Ascending aorta (tissue), 2 donors: ENCODE data around the gene DKK1. TPM values are rescaled to one million over a fixed set of nuclear protein-coding genes. Genes with fewer than 3 reads are reported as not detected.

Experiments
- DNase-seq, 2 donors: peaks; one replicate each; pipeline ENCODE4 v3.0.0-alpha.2; 2019; ENCODE audit warnings: low spot score in 2 of 2
- H3K27ac ChIP-seq, 2 donors: fragments of 200-600 bp; sonication (generic); one replicate each; pipeline ENCODE4 v1.5.1; 2016 to 2017; ENCODE audit warnings: mild to moderate bottlenecking in 1 of 2
- H3K27me3 ChIP-seq: fragments of 200-600 bp; sonication (generic); one replicate; pipeline ENCODE4 v1.5.1; 2017
- H3K36me3 ChIP-seq, 2 donors: fragments of 200-600 bp; sonication (generic); one replicate each; pipeline ENCODE4 v1.5.1; 2016
- H3K4me1 ChIP-seq, 2 donors: fragments of 200-600 bp; sonication (generic); one replicate each; pipeline ENCODE4 v1.5.1; 2016 to 2017; ENCODE audit warnings: mild to moderate bottlenecking in 1 of 2
- H3K4me3 ChIP-seq, 2 donors: fragments of 200-600 bp; sonication (generic); one replicate each; pipeline ENCODE4 v1.5.1; 2016 to 2017; ENCODE audit warnings: mild to moderate bottlenecking in 1 of 2
- H3K9me3 ChIP-seq, 2 donors: fragments of 200-600 bp; sonication (generic); one replicate each; pipeline ENCODE4 v1.5.1; 2016
- CTCF ChIP-seq, 3 experiments: fragments of 200-600 bp in 2 of 3; fragments of 450-650 bp in 1 of 3; sonication (generic) in 2 of 3; IDR thresholded peaks; one replicate each; pipeline ENCODE4 v1.5.1; 2016 to 2019; ENCODE audit warnings: antibody characterized with exemption in 3 of 3, mild to moderate bottlenecking in 1 of 3, moderate library complexity in 1 of 3
- intact Hi-C: fragments of 100-400 bp; cut with DNase I; formaldehyde crosslinking; loops from one replicate; pipeline ENCODE4 v1.15.1; 2023
- total RNA-seq: library from RNA; depleted of rRNA; stranded (reverse); fragments of >200 nt; gene quantifications from one replicate; pipeline ENCODE4 v1.1.0, GENCODE V29; 2016

The DKK1 gene, protein sequence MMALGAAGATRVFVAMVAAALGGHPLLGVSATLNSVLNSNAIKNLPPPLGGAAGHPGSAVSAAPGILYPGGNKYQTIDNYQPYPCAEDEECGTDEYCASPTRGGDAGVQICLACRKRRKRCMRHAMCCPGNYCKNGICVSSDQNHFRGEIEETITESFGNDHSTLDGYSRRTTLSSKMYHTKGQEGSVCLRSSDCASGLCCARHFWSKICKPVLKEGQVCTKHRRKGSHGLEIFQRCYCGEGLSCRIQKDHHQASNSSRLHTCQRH
- 1.6 TPM for total RNA-seq

- Histone ChIP-seq H3K4me3 (peak within 1 kb of the TSS; percentile 58 to 68), H3K4me1 (peaks cover 5 to 16% of the 10 kb centered on the region in 2 donors), H3K27ac (no peak within 1 kb of the TSS), H3K36me3 (no peaks in the 10 kb centered on the region), H3K27me3 (no peaks in the 10 kb centered on the region), H3K9me3 (no peaks in the 10 kb centered on the region)
- DNase-seq = peak in 1 of 2 donors; percentile 75
- TF ChIP-seq CTCF (IDR thresholded peaks at IDR 0.05) = peak; percentile 52 to 69 (median 55)
- intact Hi-C loops = loop anchor here (2.0 to 10.0 kb wide), 2 partner anchors 173 to 1329 kb away; no protein-coding TSS in a partner anchor
Observed at GRCh38 chr10:52313933-52314821, at the start of gene DKK1. Gene DKK1 (plus strand): TSS chr10:52314281. CDS start chr10:52314435, 154 bp downstream.

DNA sequence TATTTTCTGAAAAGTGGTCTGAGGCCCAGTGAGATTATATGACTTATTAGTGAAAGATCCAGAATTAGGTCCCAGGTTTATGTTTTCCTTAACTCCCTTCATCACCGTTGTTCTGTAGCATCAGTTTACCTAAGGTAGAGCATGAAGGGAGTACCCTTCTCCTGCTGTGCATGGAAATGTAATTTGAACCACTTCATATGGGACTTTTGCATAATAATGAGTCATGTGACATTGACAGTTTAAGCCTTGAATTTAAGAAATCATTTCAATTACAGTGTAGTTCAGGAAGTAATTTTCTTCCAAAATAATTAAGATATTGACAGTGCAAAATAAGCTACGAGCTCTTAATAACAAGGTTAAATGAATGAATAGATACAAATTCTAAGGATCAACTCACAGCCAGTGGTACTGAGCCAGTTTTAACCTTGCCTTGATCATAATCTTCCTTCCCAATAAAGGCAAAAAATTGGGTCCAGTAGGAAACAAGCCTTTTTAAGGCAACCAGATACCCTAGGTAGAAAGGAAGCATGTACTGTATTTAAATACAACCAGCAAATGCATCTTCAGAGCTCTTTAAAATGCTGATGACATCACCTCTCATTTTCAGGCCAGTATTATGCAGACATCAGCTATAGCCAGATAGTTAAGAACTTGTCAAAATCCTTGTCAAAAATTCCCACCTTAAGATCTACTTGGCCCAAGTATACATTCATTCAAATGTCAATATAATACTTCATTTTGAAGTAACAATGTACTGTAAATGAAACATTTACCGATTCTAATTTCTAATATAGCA is 48.8 kb upstream of the DKK1 start:
- no peaks in the 10 kb centered on the region for H3K9me3 ChIP-seq
- no peak for DNase-seq
- H3K27me3 ChIP-seq = no peaks in the 10 kb centered on the region
- intact Hi-C loops = no loop called here
- H3K36me3 ChIP-seq = no peaks in the 10 kb centered on the region
- no peak overlapping the region for H3K4me3 ChIP-seq
- no peak for TF ChIP-seq CTCF (IDR thresholded peaks at IDR 0.05)
- H3K27ac ChIP-seq = no peak overlapping the region
- no peaks in the 10 kb centered on the region for H3K4me1 ChIP-seq

DNA sequence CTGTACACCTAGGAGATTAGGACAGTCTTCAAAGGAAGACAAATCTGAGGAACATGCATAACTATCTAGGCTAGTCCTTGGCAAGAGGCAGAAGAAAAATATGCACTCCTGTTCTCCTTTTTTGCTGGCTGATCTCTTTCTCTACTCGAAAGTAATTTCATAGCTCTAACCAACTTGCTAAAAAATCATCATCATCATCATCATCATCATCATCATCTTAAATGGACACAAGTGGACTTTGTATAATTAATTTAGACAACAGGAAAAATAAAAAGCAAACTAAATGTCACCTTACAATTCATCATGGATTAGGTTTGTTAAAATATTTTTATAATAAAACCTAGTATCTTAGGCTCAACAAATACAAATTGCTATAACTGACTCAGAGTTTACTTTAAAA is 47.2 kb upstream of the DKK1 start:
- intact Hi-C loops = no loop called here
- no peak for TF ChIP-seq CTCF (IDR thresholded peaks at IDR 0.05)
- H3K27ac ChIP-seq = no peak overlapping the region
- H3K27me3 ChIP-seq = no peaks in the 10 kb centered on the region
- H3K4me1 ChIP-seq = no peaks in the 10 kb centered on the region
- H3K9me3 ChIP-seq = no peaks in the 10 kb centered on the region
- DNase-seq = no peak
- peaks cover 0 to under 1% of the 10 kb centered on the region in 2 donors for H3K36me3 ChIP-seq
- no peak overlapping the region for H3K4me3 ChIP-seq

DNA sequence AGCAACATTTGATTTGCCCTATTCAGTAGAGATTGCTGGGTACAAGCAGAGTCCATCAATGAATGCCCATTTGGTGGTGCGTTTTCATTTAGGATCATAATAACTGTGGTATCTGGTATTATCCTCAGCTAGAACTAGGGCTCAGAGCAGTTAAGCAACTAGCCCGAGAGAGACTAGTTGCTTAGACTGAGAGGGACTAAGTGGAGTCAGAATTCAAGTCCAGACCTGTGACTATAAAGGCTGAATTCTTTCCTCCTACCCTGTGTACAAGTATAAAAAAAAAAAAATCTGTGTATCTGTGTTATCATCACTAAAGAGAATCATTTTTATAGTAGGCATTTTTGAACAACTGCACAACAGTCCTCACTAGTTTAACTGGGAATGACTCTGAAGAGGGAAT is 45.3 kb upstream of the DKK1 start:
- intact Hi-C loops = no loop called here
- Histone ChIP-seq H3K36me3 (peaks cover 0 to 9% of the 10 kb centered on the region in 2 donors), H3K27ac (no peak overlapping the region)

More for the DNA sequence above, 45.3 kb upstream of the DKK1 start:
- Histone ChIP-seq H3K9me3 (no peaks in the 10 kb centered on the region), H3K4me1 (no peaks in the 10 kb centered on the region), H3K27me3 (no peaks in the 10 kb centered on the region), H3K4me3 (no peak overlapping the region)
- TF ChIP-seq CTCF (IDR thresholded peaks at IDR 0.05) = no peak
- DNase-seq = no peak
